Right lobe of liver (tissue), 4 donors: Measurements from ENCODE around the gene INO80C.

ENCODE experiments used
- CTCF ChIP-seq, 4 donors: fragments of 200-600 bp in 3 of 4; fragments of 450-650 bp in 1 of 4; IDR thresholded peaks; one replicate each; pipeline versions ENCODE4 v1.5.1 to v1.8.0; 2016 to 2022; ENCODE audit warnings: antibody characterized with exemption in 4 of 4, mild to moderate bottlenecking in 2 of 4
- POLR2A ChIP-seq: fragments of 450-650 bp; IDR thresholded peaks from one replicate; pipeline ENCODE4 v1.6.1; 2017; ENCODE audit warnings: antibody characterized with exemption, mild to moderate bottlenecking
- donor health status: DM: no; HTN: no; CAD: no.
- donor health status: DM: no; HTN: no; CAD: no.
- donor health status: DM: no; HTN: yes; CAD: no.

DNA sequence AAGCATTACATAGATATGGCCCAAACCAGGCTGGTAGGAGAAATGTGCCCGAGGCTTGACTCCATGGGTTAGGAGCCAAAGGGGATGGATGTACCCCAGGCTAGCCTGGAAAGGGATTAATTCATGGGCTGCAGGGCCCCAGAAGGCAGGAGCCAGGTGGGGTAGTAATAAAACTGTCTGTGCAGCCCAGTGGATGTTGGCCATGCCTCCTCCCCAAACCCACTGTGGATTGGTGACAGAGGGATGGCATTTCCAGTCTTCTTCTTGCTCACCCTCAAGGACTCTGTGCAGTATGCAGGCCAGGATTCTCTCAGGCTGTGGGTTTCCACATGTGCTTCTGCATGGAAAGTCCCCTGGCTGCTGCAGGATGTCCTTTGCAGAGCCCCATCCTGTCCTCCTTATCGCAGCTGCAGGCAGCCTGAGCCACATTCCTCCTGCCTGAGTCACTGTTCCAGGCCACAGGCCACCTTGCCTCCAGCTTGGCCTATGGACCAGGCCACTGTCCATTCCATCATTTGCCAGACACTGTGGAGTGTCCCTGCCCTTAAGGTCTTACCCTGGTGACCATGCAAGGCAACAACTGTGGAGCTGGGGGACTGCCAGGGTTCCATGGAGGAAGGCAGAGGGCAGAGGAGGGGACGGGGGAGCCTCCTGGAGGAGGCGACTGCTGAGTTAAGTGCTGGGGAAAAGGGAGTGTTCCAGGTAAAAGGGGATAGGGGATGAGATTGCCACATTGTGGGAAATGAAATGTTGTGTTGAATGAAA lies 38.9 kb downstream of the INO80C start:
- no peak for TF ChIP-seq CTCF (IDR thresholded peaks at IDR 0.05)
- TF ChIP-seq POLR2A: no peak
